ENCODE results near the gene ARMC6. TPM values are rescaled to one million over a fixed set of nuclear protein-coding genes. Genes with fewer than 3 reads are reported as not detected.

ARMC6 gene
- 43.2 TPM in 2 replicates for total RNA-seq

GRCh38 chr19:19033426-19034203 lies at the start of gene ARMC6, which contains the start of gene SUGP2:
Gene ARMC6 (plus strand): TSS chr19:19033603. CDS start chr19:19034210, 607 bp downstream.
Gene SUGP2 (minus strand): TSS chr19:19033517. CDS start chr19:19031071, 2,446 bp downstream.

DNA sequence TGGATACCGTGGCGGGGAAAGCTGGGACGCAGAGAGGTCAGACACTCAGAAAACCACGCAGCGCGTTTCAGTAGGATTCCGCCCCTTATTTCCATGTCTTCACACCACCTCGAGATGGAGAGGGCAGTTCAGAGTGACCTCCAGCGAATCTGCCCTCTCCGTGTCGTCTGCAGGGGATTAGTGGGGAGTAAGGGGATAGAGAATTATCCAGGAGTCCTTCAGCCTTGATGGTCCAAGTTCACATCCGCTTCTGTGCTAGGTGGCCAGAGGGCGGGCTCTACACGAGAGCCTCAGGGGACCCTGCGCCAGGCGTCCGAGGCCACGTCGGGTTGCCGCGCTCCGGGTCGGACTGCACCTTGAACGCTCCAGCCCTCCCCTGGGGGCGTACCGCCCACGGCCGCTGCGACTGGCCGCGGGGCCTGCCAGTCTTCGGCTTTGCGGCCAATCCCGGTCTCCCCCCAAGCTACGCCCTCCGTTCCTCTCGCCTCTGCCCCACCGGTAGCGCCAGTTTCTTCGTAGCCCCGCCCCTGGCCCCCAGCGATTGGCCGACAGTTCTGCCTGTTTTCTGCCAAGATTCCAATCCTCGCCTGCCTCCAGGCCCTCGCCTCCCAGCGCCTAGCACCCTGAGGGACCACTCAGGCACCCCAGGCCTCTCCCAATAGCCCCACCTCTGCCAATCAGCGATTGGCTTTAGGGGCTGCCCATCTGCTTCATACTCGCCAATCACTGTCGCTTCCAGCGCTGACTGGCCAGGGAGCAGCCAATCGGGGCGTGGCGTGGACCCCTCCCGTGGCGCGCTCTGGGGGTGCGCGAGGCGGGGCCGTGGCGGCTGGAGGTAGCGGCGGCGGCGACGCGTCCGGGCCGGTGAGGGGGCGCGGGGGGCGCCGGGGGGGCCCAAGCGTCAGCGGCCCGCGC lies 30.0 kb downstream of the ARMC6 start, which contains the start of gene SLC25A42:
SLC25A42 (plus strand) TSS at position 812 of the 915 bp plus-strand sequence. CDS start 32,131 bp downstream, outside the sequence.

Other genes starting within 250 kb of the ARMC6 start
- 0.15 and 0.17 TPM in 2 replicates for gene COMP, start 242.3 kb upstream of the ARMC6 start, total RNA-seq
- gene UPF1, start 201.6 kb upstream of the ARMC6 start, total RNA-seq, result 84.5 and 97.8 TPM in 2 replicates
- gene CERS1, start 137.4 kb upstream of the ARMC6 start, total RNA-seq, result 0.29 and 2.5 TPM in 2 replicates
- gene COPE, start 114.2 kb upstream of the ARMC6 start, total RNA-seq, result 224 and 299 TPM in 2 replicates
- gene DDX49, start 113.9 kb upstream of the ARMC6 start, total RNA-seq, result 45.2 and 50.3 TPM in 2 replicates
- 76.1 and 86.0 TPM in 2 replicates for gene HOMER3, start 92.4 kb upstream of the ARMC6 start, total RNA-seq
- 33.6 and 37.5 TPM in 2 replicates for gene SUGP2, start 86 bp upstream of the ARMC6 start, total RNA-seq
- 7.9 and 12.4 TPM in 2 replicates for gene SLC25A42, start 30.4 kb downstream of the ARMC6 start, total RNA-seq
- gene TMEM161A, start 104.9 kb downstream of the ARMC6 start, total RNA-seq, result 19.8 and 47.8 TPM in 2 replicates
- gene MEF2B, start 136.7 kb downstream of the ARMC6 start, total RNA-seq, result 0.17 TPM in 1 of 2 replicates, not detected in the other
- gene BORCS8, start 158.5 kb downstream of the ARMC6 start, total RNA-seq, result 12.2 and 15.7 TPM in 2 replicates
- gene RFXANK, start 158.7 kb downstream of the ARMC6 start, total RNA-seq, result 61.2 and 71.3 TPM in 2 replicates
- 3.3 and 4.9 TPM in 2 replicates for gene NR2C2AP, start 169.8 kb downstream of the ARMC6 start, total RNA-seq
- gene NCAN, start 178.4 kb downstream of the ARMC6 start, total RNA-seq, result under 0.01 TPM in 2 replicates
- gene TM6SF2, start 239.7 kb downstream of the ARMC6 start, total RNA-seq, result 0.29 and 1.7 TPM in 2 replicates